Dedifferentiated amniotic fluid mesenchymal stem cell (primary cell): ENCODE data around the gene NNMT.

Source experiments
- DNase-seq: peaks from one replicate; pipeline ENCODE4 v3.0.0-alpha.2; 2016; ENCODE audit errors: extremely low spot score

NNMT gene

GRCh38 chr11:114348200-114349191, 52.3 kb downstream of the NNMT start:
- peak; percentile 87 for DNase-seq

- no peak for DNase-seq
Observed at GRCh38 chr11:114350022-114350421, 53.8 kb downstream of the NNMT start.

GRCh38 chr11:114353443-114353842, 57.2 kb downstream of the NNMT start:
- no peak for DNase-seq

- DNase-seq: peak; percentile 65
Observed at GRCh38 chr11:114354076-114354475, 57.9 kb downstream of the NNMT start.

- DNase-seq: no peak
Observed at GRCh38 chr11:114358716-114359115, 62.5 kb downstream of the NNMT start.

- DNase-seq: no peak
Observed at GRCh38 chr11:114359342-114359741, 63.1 kb downstream of the NNMT start.

- DNase-seq: no peak
Observed at GRCh38 chr11:114362326-114362725, 66.1 kb downstream of the NNMT start.

- DNase-seq: no peak
Observed at GRCh38 chr11:114362958-114363357, 66.8 kb downstream of the NNMT start.
